HG02610 (cell line): ENCODE results near the gene ARL13B.
"Not testable (repeated sequence)": the region's sequence is repeated elsewhere in the genome, so short reads cannot be mapped to it uniquely, and the experiment has no call there.

Source experiments
- ATAC-seq: cut with Tn5 transposase; IDR thresholded peaks from one replicate; pipeline ENCODE4 v1.9.1; 2021; ENCODE audit warnings: mild to moderate bottlenecking, moderate library complexity; ENCODE audit not compliant: unreplicated experiment

Gene ARL13B

DNA sequence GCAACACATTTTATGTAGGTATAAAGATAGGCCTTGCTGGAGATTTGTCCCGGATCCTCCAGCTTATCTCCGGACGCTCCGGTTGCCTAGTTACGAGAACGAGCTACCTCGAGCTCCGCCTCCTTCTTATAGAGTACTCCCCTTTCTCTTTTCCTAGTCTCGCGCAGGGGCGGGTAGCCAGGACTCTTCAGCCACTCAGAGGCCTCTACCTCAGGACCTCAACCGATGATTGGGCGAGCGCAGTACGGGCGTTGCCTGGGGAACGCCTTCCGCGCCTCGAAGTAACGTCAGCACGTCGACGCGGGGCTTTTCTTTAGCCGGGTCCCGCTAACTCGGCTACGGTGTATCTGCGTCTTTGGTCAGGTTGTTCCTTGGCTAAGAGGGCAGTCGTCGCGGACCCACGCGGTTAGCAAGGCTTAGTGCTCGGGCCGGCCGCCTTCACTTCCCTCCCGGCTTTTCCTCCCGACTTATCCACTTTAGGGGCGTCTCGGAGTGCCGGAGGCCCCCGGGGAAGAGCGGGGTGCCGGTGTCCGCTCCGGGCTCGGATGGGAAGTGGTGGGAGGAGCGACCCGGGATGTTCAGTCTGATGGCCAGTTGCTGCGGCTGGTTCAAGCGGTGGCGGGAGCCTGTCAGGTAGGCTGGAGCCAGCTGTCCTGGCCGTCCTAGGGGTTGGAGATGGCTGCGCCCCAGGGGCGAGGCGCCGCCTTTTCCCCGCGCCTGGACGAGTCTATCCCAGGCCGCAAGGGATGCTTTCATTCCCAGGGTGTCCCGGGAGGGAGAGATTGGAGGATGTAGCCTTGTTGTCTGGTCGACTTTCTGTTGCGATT lies at the start of gene ARL13B:
ARL13B (plus strand) TSS at position 306 of the 827 bp plus-strand sequence; CDS start at position 575, 269 bp downstream.
- ATAC-seq: peak; percentile 100

DNA sequence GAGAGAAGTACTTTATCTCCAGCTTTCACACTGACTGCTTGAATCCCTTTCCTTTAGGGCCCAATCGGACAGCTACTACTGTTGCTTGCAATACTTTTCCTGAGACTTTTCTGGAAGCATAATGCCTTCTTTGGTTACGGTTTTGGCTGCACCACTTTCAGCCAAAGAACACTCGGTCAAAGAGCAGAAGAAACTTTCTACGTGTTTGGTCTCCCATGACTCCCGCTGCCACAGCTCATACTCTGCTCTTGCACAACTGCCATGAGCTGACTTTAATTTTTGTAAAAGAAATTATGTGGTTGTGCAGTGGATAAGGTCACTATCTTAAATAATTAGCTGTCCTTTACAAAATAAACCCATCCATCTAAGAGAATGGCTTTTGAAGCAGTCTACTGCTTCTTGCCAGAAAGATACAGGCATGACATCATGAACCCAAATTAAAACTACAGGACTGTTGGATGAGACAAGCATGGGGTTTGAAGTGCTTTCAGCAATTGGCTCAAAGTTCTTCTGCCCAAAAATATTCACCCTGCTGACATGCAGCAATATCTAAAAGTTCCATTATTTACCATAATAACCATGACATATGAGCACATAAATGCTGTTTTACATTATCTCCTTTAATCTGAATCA lies 48.2 kb upstream of the ARL13B start:
- ATAC-seq: no peak

DNA sequence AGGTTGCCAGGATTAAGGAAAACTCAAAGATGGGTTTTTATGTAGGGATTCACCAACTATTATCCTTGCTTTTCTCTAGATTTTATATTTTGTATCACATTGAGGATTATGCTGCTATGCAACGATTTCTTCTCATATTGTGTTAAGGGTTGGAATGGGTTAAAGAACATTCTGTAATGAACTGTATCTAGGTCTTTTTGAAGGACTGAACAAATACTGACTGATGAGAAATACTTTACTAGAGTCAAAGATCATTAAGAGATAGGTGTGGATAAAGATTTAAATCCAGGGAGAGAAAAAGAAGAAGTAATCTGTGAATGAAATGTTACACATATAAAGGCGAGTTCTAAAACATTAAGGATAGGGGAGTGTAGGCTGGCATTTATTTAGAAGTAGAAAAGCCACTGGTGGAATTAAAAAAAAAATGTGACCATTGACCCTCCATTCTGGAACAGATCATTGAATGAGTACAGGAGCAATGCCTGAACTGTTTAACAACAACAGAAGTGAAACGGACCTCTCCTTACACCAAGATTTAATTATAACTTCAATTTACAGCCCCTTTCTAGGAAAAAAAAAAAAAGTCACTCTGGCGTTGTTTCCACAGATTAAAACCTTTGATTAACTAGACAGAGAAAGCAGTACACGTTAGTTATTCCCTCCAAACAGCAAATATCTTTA lies 45.4 kb upstream of the ARL13B start:
- ATAC-seq: no peak

DNA sequence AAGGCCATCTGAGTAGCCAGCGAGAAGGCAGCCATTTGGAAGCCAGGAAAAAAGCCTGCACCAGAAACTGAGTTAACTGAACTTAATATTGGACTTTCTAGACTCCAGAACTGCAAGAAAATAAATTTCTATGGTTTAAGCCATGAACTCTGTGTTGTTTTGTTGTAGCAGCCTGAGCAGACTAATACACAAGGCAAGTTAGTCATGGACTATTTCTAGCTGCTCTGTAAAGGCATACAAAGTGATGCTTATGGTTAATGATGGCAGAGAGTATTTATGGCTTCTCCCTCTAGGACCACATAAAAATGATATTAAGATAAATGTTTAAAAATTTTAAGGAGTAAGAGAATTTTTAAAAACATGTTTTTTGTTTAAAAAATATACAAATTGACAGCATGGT lies 43.4 kb upstream of the ARL13B start:
- no peak for ATAC-seq

DNA sequence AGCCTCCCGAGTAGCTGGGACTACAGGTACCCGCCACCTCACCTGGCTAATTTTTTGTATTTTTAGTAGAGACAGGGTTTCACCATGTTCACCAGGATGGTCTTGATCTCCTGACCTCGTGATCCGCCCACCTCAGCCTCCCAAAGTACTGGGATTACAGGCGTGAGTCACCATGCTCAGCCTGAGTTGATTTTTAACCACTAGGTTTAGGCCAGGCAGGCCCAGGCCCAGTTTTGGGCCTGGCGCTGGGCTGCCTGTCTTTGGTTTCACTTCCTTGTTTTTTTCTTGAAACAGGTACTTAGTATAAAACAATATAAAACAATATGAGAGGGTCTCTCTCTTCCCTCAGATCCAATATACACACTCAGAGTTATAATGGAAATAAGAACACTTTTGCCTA lies 42.5 kb upstream of the ARL13B start:
- ATAC-seq: not testable (repeated sequence)

DNA sequence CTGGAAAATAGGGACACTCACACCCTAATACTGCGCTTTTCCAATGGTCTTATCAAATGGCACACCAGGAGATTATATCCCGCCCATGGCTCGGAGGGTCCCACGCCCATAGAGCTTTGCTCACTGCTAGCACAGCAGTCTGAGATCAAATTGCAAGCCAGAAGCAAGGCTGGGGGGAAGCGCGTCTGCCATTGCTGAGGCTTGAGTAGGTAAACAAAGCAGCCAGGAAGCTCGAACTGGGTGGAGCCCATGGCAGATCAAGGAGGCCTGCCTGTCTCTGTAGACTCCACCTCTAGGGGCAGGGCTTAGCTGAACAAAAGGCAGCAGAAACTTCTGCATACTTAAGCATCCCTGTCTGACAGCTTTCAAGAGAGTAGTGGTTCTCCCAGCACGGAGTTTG lies 30.0 kb upstream of the ARL13B start:
- not testable (repeated sequence) for ATAC-seq

DNA sequence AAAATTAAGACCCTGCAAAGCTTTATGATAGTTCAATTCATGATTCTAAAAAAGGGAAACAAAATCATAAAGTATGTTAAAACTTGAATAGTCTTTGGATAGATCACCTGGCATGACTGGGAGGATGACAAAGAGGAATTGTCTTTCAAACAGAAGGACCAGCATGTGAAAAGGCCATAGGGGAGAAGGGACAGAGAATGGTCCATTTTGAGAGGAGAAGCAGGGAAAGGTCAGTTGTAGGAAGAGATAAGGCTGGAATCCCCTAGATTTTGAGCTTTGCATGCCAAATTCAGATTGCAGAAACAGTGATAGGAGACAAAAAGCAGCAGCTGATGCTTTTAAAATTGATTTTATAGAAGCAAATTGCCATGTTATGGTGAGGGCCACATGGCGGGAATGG lies 18.9 kb upstream of the ARL13B start:
- no peak for ATAC-seq

DNA sequence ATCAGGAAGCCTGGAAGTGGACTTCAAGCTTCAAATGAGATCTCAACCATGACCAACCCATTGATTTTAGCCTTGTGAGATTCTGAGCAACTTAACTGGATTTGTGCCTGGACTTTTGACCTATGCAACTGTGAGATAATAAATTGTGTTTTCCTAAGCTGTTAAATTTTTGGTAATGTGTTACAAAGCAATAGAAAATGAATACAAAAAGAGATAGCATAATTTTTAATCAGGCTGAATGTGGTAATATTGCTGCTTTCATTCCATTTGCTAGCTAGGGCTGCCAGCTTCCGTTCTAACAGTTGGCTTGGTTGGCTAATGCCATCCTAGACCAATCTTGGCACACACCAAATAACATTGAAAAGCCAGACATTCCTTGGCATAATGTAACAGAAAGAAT lies 18.5 kb upstream of the ARL13B start:
- ATAC-seq: no peak

DNA sequence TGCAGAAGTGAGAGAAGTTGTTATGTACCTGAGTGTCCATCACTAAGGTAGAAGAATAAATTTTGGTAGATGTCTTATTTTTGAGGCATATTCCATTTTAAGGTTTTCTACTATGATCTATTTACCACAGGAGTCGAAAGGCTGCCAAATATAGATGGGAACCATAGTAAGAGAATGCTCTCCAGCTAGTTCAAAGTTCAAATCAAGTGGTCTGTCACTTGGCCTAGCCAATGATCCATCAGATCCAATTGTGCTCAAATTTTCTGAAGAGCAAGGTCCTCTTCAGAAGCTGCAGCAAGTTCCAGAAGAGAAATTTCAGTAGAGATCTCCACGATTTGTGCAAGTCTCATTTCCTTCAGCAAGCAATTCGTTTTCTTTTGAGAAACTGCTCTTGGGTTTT lies 17.2 kb upstream of the ARL13B start:
- no peak for ATAC-seq

DNA sequence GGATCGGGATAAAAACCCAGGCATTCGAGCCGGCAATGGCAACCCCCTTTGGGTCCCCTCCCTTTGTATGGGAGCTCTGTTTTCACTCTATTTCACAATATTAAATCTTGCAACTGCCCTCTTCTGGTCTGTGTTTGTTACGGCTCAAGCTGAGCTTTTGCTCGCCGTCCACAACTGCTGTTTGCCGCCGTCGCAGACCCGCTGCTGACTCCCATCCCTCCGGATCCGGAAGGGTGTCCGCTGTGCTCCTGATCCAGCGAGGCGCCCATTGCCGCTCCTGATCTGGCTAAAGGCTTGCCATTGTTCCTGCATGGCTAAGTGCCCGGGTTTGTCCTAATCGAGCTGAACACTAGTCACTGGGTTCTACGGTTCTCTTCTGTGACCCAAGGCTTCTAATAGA lies 14.8 kb upstream of the ARL13B start:
- not testable (repeated sequence) for ATAC-seq

DNA sequence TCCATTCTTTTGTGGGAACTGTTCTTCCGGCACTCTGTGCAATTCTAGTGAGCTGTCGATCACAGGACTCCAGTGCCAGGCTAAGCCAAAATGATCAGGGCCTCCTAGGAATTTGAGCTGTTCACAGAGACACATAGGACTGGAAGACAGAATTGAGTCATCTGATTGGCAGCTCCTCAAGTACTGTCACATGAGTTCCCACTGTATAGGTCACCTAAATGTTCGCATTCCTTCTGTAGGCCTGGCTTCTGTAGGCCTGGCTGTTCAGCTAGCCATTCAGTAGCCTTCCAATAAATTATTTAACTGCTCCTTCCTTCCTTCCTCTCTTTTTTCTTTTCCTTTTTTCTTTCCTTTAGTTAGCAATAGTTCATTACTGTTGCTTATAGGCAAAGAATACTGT lies 10.5 kb upstream of the ARL13B start:
- ATAC-seq: no peak

DNA sequence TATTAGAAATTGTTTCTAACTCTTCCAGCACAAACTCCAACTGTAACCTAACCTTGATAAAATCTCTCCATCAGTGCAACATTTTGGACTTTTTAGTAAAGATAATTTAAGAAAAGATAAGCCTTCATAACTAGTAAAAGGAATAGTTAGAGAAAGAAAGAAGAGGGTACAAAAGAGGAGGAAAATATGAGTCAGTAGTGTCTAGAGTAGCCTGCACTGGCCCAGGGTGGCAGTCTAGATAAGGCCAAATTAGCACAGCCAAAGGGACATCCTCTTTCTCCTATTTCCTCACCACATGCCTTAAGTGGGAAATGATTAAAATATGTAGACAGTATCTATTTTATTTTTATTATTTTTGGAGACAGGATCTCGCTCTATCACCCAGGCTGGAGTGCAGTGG lies 10.0 kb upstream of the ARL13B start:
- ATAC-seq: no peak

DNA sequence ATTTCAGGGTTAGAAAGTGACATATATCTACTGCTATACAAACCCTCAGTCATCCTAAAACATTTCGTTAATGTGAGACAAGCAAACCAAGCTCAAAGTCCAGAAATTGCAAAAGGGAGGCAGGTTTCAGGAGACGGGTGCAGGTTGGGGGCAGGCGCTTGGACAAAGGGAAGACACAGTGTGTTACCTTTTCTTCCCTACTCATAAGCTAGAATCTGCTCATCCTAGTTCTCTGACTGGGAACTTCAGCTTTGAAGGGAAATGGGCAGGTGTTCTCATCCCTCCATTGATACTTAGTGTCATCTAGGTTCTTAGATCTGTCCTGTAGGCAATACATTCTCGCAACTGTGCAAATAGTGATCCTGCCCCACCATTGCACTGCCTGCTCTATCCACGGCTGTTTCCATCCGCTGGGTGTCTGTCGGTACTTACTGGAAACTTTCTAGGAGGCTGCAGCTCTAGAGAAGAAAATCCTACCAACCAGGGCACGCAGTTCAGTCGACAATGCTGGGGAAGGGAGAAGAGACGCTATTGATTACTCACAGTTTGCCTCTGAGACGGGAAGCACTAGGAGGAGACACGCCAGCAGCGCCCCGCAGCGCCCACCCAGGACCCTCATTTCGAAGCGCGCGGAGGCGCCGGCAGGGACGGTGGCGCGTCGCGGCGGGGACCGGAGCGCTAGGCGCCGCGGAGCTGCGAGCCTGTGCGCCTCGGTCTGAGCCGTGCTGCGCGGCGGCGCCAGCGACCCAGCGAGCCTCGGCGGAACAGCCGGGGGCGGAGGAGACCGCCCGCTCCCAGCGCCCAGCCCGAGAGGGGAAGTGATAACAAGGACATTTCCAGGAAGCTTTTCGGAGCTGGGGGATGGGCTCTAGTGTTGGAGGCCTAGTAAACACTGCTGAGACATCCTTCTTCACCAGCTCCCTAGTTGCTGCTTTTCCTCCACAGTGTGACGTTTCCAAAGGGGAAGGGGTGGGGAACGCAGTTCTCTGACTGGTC lies 6.5 kb upstream of the ARL13B start, which contains the start of gene PROS1:
PROS1 (minus strand) TSS at position 766 of the 996 bp plus-strand sequence; CDS start at position 619, 147 bp downstream.
- peak; percentile 79 for ATAC-seq

DNA sequence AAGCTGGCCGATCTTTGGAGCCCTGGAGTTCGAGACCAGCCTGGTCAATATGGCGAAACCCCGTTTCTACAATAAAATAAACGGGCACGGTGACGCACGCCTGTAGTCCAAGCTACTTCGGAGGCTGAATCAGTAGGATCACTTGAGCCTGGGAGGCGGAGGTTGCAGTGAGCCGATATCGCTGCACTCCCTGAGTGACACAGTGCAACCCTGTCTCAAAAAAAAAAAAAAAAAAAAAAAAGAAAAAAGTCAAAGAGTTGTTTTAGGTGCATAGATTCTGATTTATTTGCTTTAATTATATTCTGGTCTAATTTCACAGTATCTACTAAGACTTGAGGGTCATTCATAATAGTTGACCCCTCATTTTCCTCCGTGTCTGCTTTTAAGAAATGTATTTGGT lies 1.7 kb downstream of the ARL13B start:
- no peak for ATAC-seq

DNA sequence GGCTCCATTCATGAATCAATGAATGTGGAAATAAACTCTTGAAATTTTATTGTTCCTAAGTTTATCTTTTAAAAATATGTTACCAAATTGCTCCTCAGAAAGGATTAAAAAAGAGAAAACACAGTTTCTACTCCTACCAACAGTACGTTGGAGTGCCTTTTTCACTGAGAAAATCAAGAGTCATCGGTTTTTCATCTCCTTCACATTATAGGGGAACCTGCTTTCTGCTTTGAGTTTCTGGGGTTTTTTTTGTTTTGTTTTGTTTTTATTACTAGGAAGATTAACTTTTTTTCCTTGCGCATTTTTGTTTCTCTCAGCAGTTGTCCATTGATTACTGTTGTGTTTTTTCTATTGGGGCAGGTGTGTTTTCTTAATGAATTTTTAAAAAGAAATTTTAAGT lies 3.5 kb downstream of the ARL13B start:
- ATAC-seq: no peak

DNA sequence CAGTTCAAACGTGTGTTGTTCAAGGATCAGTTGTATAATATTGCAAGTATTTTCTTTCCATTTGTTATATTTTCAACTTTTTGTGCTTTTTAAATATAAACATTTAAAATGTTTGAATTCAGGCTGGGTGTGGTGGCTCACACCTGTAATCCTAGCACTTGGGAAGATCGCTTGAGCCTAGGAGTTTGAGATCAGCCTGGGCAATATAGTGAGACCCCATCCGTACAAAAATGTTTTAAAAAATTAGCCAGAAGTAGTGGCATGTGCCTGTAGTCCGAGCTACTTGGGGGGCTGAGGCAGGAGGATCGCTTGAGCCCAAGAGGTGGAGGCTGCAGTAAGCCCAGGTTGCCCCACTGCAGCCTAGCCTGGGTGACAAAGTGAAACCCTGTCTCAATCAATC lies 4.7 kb downstream of the ARL13B start:
- no peak for ATAC-seq

DNA sequence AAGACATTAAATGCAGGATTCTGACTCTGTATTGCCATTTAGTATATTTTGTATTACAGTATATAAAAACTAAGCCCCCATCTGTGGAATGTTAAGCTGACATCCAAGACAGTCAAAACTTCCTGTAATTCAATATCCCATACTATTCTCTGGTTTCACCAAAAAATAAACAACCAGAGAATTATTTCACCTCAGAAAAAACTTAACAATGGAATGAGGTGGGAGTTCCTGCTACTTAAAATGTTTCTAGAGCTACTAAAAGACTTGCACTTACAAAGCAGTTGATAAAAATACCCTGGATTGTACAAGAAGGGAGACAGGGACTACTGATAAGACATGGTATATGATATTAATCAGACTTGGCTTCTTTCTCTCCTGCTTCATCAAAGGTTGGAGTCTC lies 8.3 kb downstream of the ARL13B start:
- no peak for ATAC-seq

DNA sequence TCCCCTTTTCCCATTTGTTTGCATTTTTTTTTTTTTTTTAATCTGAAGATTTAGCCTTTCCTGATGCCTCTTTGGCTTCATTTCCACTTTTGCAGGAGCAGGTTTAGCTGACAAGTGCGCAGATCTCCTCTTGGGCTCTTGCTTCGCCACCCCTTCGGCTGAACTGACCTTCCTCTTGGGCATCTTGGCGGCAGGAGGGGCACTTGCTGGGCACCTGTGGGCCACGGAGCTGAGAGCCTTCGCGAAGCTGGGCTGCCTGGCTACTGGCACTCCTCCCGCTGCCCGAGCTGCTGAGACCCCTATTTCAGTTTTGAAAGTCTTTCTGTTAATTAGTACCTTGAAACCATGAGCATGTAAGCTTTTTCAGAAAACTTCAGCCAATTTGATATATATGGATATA lies 8.8 kb downstream of the ARL13B start:
- no peak for ATAC-seq

DNA sequence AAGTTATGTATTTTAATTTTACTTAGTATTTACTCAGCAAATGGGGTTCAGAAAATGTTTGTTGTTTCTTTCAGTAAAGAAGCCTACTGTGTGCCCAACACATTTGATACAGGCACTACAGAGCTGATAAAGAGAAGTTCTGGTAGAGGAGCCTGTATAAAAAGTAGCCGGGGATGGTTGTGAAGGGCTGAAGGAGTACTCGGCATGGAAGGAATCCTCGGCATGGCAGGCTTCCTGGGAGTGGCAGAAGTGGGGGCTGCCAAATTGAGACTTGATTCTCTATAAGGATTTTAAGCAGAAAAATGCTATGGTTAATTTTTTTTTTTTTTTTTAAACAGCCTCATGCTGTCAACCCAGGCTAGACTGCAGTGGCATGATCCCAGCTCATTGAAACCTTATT lies 9.3 kb downstream of the ARL13B start:
- ATAC-seq: no peak

DNA sequence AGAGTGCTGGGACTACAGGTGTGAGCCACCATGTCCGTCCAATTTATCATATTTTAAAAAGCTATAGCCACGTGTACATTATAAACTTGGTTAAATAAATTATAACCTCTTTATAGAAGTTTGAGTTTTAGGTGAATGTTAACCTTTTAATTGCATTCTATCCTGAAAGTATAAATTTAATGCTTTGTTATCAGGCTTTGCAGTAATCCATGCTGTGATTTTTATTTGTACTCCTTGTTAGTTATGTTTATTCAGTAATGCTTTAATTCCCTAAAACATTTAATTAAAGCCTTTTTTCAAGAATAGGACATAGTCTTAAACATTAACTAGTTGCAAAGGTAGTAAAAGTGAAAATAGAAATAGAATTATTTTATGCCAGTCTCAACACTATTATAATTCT lies 11.7 kb downstream of the ARL13B start:
- no peak for ATAC-seq

DNA sequence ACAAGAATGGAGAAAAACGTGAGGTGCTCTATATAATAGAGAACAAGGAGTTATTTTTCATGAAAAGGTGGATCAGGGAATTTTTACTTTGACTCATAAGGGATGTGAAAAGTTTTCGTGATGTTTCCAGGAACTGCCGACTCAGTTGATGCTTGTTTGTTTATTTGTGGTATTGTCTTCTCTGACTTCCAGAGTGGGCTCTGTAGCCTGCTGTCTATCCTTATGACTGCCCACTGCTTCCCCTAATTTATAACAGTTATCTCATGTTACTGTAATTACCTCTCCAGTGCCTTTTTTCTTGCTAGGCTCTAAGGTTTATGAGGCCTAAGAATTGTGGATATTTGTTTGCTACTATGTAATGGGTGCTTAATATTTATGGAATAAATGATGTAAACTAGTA lies 12.3 kb downstream of the ARL13B start:
- no peak for ATAC-seq
